Epithelial cell of esophagus (primary cell): ENCODE measurements around the gene PLCG1.

Experiments
- DNase-seq: peaks from one replicate; pipeline ENCODE4 v3.0.0; 2010; ENCODE audit warnings: low read depth
- H3K4me3 ChIP-seq: 2 replicates; pipeline ENCODE4 v1.5.1; 2011; ENCODE audit warnings: mild to moderate bottlenecking, low read length, control low read depth
- CTCF ChIP-seq: IDR thresholded peaks from 2 replicates; pipeline ENCODE4 v1.5.1; 2011; ENCODE audit warnings: low read depth, mild to moderate bottlenecking, low read length, control low read depth, inconsistent platforms; ENCODE audit not compliant: insufficient read depth; ENCODE audit errors: missing control alignments

Gene PLCG1

GRCh38 chr20:41225091-41225490, 87.7 kb downstream of the PLCG1 start:
- no peak overlapping the region for H3K4me3 ChIP-seq
- TF ChIP-seq CTCF: no peak
- DNase-seq: no peak

GRCh38 chr20:41226426-41226825, 89.1 kb downstream of the PLCG1 start:
- no peak for DNase-seq
- TF ChIP-seq CTCF: no peak
- H3K4me3 ChIP-seq: no peak overlapping the region
